PFSK-1 (cell line): ENCODE measurements around the gene SKIL.

Source experiments
- POLR2AphosphoS5 ChIP-seq: IDR thresholded peaks from 2 replicates; pipeline ENCODE4 v1.6.1; 2012; ENCODE audit warnings: low read depth, mild to moderate bottlenecking, control low read depth, low read length, moderate library complexity
- SIN3A ChIP-seq: IDR thresholded peaks from 2 replicates; pipeline ENCODE4 v1.6.1; 2012; ENCODE audit warnings: mild to moderate bottlenecking, low read length, moderate library complexity, borderline replicate concordance; ENCODE audit not compliant: insufficient read depth

DNA sequence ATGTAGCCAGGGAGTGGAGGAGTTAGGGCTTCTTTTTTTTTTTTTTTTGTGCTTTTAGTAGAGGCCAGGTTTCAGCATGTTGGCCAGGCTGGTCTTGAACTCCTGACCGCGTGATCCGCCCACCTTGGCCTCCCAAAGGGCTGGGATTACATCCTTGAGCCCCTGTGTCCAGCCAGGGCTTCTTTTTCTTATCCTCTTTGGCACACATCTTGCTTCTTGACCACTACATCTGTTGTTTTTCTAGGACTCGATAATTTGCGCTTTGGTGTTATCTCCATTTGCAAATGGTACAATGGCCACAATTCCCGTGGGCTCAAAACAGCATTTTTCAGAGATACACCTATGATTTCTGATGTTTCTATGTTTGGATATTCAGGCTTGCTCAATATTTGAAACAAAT is 4.2 kb downstream of the SKIL start:
- no peak for TF ChIP-seq SIN3A
- no peak for TF ChIP-seq POLR2AphosphoS5
